Hepatocyte (in vitro differentiated cells): ENCODE measurements around the gene SGO1.

Experiments
- EZH2 ChIP-seq: fragments of 200-600 bp; sonication (generic); IDR thresholded peaks from 2 replicates; pipeline ENCODE4 v1.6.1; 2016; ENCODE audit warnings: antibody characterized with exemption, mild to moderate bottlenecking, borderline replicate concordance
- TF ChIP-seq, protein P1 (sequence below): fragments of 200-600 bp; sonication (generic); IDR thresholded peaks from 2 replicates; pipeline ENCODE4 v1.5.1; 2016; ENCODE audit warnings: antibody characterized with exemption, mild to moderate bottlenecking; ENCODE audit not compliant: poor library complexity

DNA sequence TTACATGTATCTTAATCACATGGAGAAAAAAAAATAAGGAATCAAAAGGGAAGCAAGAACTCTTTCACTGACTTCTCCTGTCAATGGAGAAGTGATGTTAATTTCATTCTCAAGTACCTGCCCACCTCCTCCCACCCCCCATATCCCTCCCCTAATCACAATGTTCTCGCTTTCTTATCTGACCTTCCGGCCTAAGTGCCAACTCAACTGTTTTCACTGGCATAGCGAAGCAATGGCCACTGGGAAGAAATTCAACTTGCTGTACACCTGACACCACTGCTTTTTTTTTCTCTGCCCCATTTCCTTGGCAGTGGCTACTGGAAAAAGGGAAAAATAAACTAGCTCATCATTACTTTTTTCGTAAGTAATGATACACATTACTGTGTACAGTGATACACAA lies 3.8 kb downstream of the SGO1 start:
- TF ChIP-seq, protein P1, sequence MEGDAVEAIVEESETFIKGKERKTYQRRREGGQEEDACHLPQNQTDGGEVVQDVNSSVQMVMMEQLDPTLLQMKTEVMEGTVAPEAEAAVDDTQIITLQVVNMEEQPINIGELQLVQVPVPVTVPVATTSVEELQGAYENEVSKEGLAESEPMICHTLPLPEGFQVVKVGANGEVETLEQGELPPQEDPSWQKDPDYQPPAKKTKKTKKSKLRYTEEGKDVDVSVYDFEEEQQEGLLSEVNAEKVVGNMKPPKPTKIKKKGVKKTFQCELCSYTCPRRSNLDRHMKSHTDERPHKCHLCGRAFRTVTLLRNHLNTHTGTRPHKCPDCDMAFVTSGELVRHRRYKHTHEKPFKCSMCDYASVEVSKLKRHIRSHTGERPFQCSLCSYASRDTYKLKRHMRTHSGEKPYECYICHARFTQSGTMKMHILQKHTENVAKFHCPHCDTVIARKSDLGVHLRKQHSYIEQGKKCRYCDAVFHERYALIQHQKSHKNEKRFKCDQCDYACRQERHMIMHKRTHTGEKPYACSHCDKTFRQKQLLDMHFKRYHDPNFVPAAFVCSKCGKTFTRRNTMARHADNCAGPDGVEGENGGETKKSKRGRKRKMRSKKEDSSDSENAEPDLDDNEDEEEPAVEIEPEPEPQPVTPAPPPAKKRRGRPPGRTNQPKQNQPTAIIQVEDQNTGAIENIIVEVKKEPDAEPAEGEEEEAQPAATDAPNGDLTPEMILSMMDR = no peak
- TF ChIP-seq EZH2 = no peak
